Eye (tissue), 1 donor: ENCODE data around the gene ZNF277.

Source experiments
- DNase-seq: peaks from one replicate; pipeline ENCODE4 v3.0.0-alpha.2; 2015

Gene ZNF277

DNA sequence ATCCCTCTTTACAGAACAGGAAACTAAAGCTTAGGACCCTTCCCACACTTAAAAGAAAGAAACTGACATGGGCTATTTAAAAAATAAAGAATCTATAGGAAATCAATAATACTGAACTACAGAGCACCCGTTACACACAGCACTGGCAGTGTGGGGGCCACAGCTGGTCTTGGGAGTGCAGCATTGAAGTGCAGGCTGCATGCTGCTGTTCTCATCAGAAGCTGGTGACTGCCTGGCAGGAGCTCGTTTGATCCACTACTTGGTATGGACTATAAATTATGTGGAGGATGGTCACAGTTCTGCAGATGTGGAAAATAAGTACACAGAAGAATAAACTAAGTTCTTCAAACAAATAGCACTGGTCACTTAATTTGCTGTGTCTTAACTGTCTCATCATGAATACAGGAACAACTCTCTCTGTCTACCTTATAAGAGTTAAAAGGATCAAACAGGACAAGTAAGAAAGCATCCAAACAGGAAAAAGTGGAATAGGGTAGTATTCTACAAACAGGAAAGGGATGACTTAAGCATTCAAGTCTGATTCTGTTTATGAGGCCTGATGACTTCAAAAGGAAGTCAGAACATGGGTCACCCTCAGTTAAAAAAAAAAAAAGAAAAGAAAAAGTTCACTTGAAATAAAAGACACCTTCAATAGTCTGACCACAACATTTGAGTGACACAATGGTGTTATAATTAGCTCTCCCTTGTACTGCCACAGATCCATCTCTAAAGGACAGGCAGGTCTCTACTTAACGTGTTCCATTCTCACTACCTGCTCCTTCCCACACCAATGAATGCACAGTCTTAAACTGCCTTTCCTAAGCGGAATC lies 21.3 kb upstream of the ZNF277 start:
- no peak for DNase-seq

- no peak for DNase-seq
Measured at GRCh38 chr7:112186300-112186699, 20.2 kb upstream of the ZNF277 start.

DNA sequence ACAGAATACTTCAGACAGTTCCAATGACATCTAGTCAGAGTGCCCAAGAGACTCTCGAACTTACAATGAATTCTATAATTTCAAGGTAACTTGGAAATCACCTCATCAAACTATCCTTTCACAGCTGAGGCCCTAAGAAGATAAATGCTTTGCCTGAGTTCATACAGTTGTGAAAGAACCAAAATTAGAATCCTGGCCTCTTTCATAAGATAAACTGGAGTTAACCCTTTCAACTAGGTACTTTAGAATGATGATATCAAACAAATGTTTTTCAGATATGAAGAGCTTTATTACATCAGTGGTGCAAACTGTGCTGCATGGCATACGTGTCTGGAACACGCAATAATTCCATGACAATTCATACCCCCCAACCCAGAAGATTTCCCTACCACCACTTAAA lies 18.2 kb upstream of the ZNF277 start:
- DNase-seq, result no peak

GRCh38 chr7:112189691-112190090 lies 16.8 kb upstream of the ZNF277 start:
- DNase-seq, result no peak

- DNase-seq, result no peak
Measured at GRCh38 chr7:112190120-112190519, 16.4 kb upstream of the ZNF277 start.

GRCh38 chr7:112192236-112193154 lies 14.0 kb upstream of the ZNF277 start:
- DNase-seq, result no peak

- no peak for DNase-seq
Measured at GRCh38 chr7:112193915-112194502, 12.5 kb upstream of the ZNF277 start.

DNA sequence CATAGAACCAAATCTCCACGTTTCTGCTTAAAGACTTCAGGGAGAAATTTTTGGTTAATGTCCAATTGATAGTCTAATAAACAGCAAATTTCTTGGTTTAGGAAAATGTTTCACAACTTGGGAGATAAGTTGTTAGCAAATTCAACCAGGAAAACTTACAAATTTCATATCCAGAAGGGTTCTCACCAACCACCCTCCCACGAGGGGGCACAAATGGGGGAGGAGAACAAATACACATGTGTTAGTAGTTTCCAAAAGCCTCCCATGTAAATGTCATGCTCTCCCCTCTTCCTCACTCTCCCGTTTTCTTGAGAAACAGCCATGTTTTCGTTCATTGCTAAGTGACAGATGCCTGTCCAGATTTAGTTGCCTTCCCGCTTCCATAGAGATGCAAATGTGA lies 10.8 kb upstream of the ZNF277 start:
- DNase-seq, result no peak

DNA sequence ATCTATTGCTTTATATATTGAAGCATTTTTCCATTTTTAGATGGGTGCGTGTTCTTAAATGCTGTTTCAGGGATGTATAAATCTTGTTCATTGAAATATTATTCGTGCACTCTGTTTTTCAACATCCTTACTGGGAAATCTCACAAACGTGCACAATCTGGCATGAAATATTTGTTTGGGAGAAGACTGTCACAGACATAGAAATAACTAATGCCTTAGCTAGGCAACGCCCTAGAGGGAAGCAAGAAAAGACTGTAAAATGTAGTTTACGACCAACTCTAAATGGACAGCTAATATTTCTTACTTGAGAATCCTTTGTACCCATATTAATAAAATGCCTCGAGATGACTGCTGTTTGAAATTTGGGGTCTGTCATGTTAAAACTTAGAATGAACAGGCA lies 9.2 kb upstream of the ZNF277 start:
- no peak for DNase-seq

DNA sequence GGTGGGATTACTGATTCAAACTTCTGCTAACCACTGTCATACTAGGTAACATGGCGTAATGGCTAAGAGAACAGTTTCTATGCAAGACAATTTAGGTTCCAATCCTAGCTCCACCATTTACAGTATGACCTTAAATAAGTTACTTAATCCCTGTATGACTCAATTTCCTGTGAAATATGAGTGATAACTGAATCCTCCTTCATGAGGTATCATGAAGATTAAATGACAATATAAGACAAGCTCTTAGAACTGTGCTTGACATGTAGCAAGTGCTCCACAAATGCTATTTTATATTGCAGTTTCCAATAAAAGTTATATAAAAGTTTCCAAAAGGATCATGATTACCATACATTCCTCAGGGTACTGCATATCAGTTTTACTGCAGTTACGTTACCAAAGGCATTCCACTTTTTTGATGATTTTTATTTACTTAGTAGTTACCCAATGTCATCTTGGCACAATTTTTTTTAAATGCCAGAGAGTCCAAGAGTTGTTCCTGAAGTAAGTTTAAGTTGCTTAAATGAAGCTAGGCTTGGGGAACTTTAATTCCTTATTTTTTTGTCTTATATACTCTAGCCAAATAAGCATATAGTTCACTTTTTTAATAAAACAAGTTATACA lies 7.3 kb upstream of the ZNF277 start:
- no peak for DNase-seq

DNA sequence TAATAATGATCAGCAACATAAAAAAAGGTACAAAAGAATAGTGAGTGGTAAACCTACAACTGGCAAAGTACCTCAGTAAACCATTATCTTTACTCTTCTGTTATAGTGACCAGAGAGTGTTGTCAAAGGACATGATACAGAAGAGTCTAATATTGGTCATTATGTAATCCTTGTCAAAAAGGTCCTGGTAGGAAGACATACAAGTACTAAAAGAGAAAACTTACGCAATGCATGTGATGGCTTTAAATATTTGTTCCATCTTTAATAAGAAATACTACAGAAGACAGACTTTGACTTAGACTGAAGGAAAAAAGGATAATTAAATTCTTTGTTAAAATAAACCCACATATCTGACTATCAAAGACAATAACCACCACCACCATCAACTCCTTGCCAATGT lies 6.8 kb upstream of the ZNF277 start:
- DNase-seq, result no peak

DNA sequence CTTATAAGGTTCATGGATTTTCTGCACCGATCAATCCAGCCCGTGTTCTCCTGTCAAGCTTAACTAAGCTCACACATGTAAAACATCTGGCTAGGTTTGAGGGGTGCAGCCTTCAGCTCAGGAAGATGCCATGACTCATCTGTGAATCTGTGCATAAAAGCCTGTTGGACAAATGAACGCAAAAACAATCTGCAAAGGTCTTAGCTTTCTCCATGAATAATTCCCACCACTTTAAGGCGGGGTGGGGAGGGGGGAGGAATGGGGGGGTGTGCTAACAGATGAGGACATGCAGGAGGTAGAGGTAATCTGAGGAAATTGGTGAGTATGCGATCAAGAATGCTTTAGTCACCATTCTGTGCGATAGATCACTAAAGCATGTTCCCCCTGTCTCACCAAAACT lies 5.1 kb upstream of the ZNF277 start:
- peak; percentile 28 for DNase-seq

DNA sequence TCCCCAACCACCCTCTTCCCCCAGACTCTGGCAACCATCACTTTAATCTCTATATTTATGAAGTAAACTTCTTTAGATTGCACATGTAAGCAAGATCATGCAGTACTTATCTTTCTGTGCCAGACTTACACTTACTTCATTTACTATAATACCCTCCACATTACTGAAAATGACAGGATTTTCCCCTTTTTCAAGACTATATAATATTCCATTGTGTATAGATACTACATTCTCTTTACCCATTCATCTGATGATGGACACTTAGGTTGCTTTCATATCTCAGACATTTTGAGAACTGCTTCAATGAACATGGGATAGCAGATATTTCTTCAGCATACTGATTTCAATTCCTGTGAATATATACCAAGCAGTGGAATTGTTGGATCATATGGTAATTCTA lies 4.7 kb upstream of the ZNF277 start:
- DNase-seq, result no peak

DNA sequence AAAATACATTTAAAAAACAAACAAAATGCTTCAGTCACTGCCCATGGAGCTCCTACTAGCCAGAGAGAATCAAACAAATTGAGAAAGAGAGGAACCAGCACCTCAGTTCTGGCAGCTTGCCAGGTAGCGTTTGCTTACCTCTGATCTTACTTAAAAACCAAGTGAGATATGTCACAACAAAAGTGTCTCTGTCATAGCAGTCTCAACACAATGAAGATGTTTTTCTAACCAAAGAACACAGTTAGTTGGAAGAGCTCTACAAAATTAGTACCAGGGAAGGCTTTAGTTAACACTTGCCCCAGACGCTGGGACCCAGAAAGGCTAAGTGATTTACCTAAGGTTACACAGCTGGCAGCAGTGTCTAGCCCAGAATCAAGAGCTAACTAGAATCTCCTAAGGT lies 3.7 kb upstream of the ZNF277 start:
- DNase-seq, result no peak

- DNase-seq, result no peak
Measured at GRCh38 chr7:112203365-112203739, 3.1 kb upstream of the ZNF277 start.

- DNase-seq, result no peak
Measured at GRCh38 chr7:112204499-112205342, 1.8 kb upstream of the ZNF277 start.

GRCh38 chr7:112205343-112206237 lies 905 bp upstream of the ZNF277 start:
- peak; percentile 90 for DNase-seq

DNA sequence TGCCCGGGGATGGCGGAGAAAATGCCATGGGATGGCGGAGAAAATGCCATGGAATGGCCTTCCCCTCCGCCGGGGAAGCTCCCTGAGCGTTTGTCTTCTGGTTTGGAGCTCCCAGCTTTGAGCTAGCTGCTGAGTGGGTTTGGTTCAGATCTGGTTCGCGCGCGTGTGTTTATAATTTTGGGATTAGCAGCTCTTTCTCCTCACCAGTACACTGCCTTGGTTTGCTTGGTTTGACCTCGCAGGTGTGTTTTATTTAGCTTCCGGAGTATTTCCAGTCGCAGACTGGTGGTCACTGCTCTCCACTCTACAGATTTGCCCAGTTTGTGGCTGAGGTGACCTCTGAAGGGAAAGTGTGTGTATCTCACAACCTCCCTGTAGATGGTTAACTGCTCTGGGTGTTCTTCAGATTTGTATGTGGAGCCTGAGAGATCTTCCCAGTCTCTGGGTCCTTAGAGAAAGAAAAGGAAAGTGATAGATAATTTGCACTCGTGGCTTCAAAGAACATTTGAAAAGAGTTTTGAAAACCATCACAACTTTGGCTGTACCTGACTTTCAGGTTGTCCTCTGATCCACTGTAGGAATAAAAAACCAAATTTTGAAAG lies 597 bp downstream of the ZNF277 start:
- peak; percentile 78 for DNase-seq

DNA sequence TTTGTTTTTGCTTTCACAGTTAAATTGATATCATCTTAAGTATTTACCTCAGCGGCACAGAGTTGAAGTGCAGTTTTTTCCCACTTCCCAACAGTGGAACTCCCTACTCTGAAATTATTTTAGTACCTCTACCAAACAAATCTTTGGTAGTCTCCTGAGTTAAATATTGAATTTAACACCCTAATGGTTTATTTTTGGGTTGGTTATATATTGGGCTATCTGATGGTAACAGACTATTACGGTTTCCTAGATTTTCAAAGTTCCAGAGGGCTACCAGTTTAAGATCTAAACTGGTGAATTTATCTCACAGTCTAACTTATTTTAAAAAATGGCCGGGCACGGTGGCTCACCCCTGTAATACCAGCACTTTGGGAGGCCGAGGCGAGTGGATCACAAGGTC lies 1.3 kb downstream of the ZNF277 start:
- no peak for DNase-seq

- DNase-seq, result no peak
Measured at GRCh38 chr7:112211348-112211907, 4.9 kb downstream of the ZNF277 start.
